CD4-positive, alpha-beta T cell treated with Interleukin-2 at 100 ng/mL for 4 hours (primary cell): Measurements from ENCODE around the gene TUBA4B.

Source experiments
- DNase-seq: peaks from one replicate; pipeline ENCODE4 v3.0.0-alpha.2; 2020; ENCODE audit warnings: low spot score

TUBA4B gene

DNA sequence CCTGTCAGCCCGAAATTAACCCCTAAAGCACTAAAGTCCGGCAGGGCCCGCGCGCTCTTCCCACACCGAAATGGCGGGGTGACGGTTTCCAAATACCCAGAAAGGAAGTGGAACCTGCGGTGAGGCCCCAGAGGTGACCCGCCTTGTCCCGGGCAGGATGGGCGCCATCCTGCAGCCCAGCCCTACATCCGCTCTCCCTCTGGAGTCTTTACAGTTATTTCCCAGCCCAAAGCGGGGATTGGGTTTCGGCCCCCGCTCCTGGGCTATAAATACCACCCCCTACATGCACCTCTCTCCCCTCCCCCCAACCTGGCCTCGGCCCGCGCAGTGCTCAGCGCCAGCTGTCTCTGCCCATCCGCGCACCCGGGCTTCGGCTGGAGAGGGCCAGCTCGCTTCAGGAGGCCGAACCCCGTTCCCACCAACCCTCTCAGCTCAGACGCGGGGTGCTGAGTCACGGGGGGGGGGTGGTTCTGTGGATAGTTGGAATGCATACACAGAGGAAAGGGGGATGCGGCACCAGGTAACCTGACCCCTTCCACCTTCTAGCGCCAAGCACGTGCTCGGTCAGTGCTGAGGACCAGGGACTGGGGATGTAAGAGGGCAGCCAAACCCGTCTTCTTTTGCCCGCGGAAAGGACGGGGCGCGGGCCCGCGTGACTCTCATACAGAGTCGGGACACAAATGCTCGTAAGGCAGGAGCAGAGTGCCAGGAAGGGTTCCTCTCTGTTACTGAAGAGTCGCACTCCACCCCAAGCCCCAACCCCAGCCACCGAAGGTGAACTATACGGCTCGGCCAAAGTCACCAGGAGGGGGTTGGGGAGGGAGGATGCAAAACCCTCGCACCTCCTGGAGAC lies at the start of gene TUBA4B:
Gene TUBA4B, plus strand, starts transcription at position 344 of the 853 bp plus-strand sequence. Its CDS starts 165 bp downstream, at position 509.
- DNase-seq: peak; percentile 41

DNA sequence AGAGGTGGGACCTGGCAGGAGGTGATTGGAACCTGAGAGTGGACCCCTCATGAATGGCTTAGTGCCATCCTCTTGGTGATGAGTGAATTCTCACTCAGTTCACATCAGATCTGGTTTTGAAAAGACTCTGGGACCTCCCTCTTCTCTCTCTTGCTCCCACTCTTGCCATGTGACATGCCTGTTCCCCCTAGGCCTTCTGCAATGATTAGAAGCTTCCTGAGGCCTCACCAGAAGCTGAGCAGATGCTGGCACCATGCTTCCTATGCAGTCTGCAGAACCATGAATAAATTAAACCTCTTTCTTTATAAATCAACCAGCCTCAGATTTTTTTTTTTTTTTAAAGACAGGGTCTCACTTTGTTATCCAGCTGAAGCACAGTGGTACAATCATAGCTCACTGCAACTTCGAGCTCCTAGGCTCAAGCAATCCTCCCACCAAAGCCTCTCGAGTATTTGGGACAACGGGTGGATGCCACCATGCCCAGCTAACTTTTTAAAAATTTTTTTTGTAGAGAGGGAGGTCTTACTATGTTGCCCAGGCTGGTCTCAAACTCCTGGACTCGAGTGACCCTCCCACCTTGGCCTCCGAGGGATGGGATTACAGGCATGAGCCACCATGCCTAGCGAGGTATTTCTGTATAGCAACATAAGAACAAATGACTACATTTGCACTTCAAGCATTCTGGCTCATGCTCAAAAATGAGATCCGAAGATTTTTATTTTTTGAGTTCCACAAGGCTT lies 48.4 kb upstream of the TUBA4B start:
- DNase-seq: no peak

GRCh38 chr2:219205165-219205538 lies 47.9 kb upstream of the TUBA4B start:
- no peak for DNase-seq

GRCh38 chr2:219205981-219206327 lies 47.1 kb upstream of the TUBA4B start:
- no peak for DNase-seq

DNA sequence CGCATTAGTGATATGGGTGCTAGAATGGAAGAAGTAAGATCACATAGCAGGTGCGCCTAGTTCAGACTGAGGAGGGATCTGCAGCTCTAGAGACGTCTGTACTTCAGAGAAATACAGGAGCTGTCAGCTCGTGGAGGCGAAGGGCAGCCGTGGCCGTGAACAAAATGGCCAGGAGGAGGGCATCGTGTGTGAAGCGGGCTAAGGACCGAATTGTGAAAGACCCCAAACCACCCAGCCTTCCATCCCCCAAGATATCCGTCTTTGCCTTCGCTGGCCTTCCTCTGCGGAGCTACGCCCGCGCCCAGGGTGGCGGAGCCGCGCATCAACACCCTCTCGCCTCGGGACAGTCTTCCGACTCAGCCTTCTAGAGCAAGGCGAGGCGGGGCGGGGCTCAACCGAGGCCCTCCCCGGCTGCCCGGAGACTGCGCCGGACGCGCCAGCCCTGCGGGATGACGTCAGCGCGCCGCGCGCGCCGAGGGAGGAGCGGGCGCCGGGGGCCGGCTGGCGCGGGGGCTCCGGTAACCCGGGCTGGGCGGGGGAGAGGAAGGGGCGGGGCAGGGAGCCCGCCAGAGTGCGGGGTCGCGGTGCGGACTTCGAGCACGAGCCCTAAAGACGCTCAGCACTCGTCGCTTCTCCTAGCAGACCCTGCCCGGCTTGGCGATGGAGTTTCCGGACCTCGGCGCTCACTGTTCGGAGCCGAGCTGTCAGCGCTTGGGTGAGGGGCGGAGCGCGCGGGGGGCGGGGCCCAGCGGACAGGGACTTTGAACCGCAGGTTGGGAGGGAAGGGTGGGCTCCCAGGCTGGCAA lies 46.5 kb upstream of the TUBA4B start, which contains the start of gene ZFAND2B:
Gene ZFAND2B, plus strand, starts transcription at position 455 of the 806 bp plus-strand sequence. Its CDS starts 206 bp downstream, at position 661.
- peak; percentile 94 for DNase-seq

GRCh38 chr2:219207134-219207883 lies 45.7 kb upstream of the TUBA4B start:
- DNase-seq: no peak

GRCh38 chr2:219207884-219208740 lies 44.9 kb upstream of the TUBA4B start:
- no peak for DNase-seq

DNA sequence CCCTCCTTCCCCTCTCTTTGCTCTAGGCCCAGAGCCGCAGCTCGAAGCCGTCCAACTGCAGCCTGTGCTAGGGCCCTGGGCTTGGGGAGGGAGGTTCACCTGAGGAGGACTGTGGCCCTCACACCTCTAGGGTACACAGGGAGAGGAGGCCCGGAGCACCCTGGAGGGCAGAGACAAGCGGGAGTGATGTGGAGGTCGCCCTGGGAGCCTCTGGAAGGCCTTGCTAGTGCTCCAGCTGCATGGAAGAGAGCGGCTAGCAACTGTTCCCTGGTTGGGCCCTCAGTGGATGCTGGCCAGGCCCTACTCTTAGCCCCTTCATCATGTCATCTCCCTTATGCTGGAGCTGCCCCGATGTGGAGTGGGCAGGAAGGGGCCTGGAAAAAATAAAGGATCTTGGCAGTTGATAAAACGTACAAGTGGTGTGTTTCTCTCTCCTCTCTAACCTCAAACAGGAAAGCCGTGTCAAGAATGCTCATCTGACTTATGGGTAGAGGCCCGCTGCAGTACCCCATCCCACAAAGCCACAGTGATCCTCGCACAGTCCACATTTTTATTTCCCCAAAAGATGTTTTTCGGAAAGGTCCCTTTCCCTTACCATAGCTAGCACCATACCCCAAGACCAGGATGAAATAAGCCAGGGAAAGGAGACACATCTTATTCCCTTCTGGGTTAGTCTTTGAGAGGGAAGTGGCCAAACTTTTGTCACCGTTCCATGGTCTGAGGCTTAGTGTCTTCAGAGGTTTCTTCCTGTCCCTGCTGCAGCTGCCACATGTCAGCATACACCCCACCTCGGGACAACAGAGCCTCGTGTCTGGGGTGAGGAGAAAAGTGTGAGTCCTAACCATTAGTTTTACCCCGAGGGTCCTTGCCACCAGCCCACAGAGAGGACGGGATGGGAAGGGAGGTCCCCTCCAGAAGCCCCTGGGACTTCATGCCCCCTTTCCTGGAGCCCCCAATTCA lies 43.5 kb upstream of the TUBA4B start:
- no peak for DNase-seq

DNA sequence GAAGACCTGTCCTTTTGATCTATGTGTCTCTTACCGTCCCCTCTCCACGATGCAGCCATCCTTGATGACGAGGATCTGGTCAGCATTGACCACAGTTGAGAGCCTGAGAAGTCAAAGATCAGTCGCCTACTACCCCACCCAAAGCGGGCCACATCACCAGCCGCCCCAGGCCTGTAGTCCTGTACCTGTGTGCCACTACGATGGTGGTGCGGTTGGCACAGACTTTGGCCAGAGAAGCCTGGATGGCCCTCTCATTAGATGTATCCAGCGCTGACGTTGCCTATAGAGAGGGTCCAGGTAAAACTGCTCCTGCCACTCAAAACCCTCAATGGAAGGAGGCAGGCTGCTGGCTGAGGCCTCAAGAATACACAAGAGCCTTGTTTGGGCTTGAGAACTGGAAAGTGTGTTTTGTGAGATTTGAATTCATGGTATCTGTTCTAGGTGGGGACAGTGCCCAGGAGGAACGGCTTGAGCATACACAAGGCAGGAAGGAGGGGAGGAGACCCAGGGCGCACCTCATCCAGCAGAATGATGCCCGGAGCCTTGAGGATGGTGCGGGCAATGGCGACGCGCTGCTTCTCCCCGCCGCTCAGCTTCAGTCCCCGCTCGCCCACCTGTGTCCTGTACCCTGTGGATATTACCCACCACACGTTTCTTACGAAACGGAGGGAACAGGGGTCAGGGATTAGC lies 42.7 kb upstream of the TUBA4B start:
- DNase-seq: no peak

- no peak for DNase-seq
Observed at GRCh38 chr2:219210886-219211362, 42.1 kb upstream of the TUBA4B start.

DNA sequence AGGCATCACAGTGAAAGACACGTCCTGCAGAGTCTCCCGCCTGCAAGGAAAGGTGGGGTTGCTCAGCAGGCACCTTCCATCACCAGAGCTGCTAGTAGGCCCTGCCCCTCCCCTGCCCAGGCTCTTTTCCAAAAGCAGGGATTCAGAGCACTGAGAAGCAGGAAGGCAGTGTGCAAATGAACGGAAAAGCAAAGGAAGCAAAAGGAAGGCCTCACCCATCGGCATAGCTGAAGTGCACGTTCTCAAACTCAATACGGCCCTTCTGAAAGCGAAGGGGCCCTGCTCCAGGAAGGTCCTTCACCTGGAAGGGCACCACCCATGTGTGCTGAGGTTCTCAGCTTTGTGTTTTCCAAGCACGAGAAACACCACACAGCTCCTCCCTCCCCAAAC lies 40.0 kb upstream of the TUBA4B start:
- DNase-seq: no peak

DNA sequence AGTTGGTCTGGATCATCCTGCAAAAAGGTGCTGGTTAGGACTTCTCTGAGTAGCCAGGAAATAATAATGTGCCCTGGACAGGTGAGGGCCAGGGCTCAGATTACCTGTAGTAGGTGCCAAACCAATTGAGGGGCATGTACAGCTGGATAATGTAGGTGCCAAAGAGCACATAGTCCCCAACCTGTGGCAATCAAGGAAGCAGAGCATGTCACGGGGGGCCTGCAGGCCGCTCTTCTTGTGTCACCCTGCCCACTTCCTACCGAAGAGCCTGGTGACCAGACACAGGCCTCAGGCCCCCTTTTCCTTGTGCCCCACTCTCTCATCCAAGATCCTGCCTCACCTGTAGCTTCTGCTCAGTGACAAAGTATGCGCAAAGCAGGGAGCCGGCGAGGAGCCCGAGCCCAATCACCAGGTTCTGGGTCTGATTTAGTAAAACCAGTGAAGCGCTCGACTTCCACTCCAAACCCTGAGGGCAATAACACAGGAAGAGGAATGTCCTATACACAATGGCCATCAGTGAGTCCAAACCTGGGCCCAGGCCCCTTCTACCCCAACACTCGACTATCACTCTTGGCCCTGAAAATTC lies 39.5 kb upstream of the TUBA4B start:
- DNase-seq: no peak

DNA sequence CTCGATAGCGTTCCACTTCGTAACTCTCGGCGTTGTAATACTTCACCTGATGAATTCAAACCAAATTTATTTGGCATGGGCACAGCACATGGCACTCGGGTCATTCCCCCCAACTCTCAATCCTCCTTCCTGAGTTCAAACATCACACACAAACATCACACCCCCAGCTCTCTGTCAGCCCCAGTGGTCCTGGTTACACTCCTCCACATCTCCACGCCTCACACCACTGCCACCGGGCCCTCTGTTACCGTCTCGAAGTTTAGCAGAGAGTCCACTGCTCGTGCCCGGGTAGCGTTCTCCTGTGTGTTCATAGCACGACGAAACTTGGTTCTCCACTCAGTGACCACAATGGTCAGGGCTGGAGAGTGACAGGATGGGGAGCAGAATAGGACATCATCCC lies 38.9 kb upstream of the TUBA4B start:
- DNase-seq: no peak

GRCh38 chr2:219214786-219215185 lies 38.3 kb upstream of the TUBA4B start:
- no peak for DNase-seq

DNA sequence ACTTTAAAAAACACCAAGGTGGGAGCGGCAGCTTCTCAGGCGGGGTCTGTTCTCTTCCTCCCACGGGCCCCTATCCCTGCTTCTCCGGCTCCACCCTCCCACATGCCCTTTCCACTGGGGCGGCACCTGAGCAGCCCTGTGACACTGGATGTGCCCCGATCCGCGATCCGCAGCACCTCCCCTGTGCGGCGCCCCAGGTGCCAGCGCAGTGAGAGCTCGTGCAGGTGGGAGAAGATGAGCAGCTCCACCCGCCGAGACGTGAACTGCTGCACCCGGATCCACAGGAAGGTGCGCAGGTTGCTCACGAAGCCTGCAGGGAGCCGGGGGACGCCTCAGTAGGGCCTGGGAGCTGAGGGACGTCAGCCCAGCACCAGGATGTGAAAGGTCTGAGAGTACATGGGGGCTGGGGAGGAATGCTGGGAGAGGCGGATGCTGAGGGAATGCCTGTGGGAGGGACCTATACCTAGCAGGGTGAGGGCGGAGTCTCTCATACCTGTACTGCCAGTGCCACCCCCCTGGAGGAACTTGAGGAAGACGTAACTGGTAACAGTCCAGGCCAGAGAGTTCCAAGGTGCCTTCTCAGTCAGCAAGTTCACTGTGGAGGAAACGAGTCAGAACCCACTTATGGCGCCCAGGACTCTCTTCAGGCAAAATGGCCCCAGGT lies 37.0 kb upstream of the TUBA4B start:
- DNase-seq: no peak

DNA sequence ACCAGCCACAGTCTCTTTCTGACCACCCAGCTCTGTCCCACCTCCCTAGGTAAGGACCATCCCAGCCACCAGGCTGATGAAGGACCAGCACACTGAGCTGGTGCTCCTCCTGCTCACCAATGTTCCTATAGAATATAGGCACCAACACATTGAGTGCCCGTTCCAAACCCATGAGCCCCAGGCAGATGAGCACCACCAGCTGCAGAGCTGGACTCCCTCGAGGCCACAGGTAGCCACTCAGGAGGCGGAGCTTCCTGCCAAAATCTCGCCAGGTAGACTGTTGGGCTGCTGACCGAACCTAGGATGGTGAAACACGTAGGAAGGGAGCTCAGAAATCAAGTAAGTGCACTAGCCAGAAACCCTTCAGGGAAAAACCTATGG lies 36.5 kb upstream of the TUBA4B start:
- DNase-seq: no peak

GRCh38 chr2:219218217-219218731 lies 34.8 kb upstream of the TUBA4B start:
- DNase-seq: peak; percentile 17
